AG04450 (cell line): ENCODE results near the gene FAM20B. TPM values are rescaled to one million over a fixed set of nuclear protein-coding genes. Genes with fewer than 3 reads are reported as not detected.

Source experiments
- CTCF ChIA-PET: fragments of 300-600, 350-600 bp; formaldehyde crosslinking; extraction: SDS; loops from one replicate; lab custom pipeline; 2022; ENCODE audit warnings: antibody characterized with exemption, inconsistent platforms; lab: Charles Lee
- POLR2A ChIA-PET: fragments of 350-600 bp; formaldehyde crosslinking; extraction: SDS; loops from one replicate; lab custom pipeline; 2021; ENCODE audit warnings: antibody characterized with exemption, inconsistent platforms; lab: Yijun Ruan, JAX
- DNase-seq: peaks from one replicate; pipeline ENCODE4 v3.0.0-alpha.2; 2011; ENCODE audit warnings: low read depth, low spot score
- H3K27ac ChIP-seq: one replicate; pipeline ENCODE4 v1.5.1; 2012; ENCODE audit warnings: low read depth, low read length, control low read depth
- H3K27me3 ChIP-seq: one replicate; pipeline ENCODE4 v1.6.0; 2012; ENCODE audit warnings: low read length; ENCODE audit not compliant: control insufficient read depth, insufficient read depth
- H3K4me3 ChIP-seq: 2 replicates; pipeline ENCODE4 v1.5.1; 2011; ENCODE audit warnings: mild to moderate bottlenecking, low read depth, low read length, control low read depth
- H3K9me3 ChIP-seq: 2 replicates; pipeline ENCODE4 v1.5.1; 2012; ENCODE audit warnings: low read length; ENCODE audit not compliant: control insufficient read depth, insufficient read depth
- polyA plus RNA-seq: library from polyadenylated mRNA; depleted of rRNA; stranded (reverse); fragments of >200 nt; gene quantifications from 2 replicates; pipeline ENCODE4 v1.2.3, GENCODE V29; 2011
- TF ChIP-seq, protein P1 (sequence below): IDR thresholded peaks from 2 replicates; pipeline ENCODE4 v1.5.1; 2011; ENCODE audit warnings: low read depth, low read length, control low read depth, inconsistent platforms

Gene FAM20B
- polyA plus RNA-seq, 1 experiment = 29.3 TPM

DNA sequence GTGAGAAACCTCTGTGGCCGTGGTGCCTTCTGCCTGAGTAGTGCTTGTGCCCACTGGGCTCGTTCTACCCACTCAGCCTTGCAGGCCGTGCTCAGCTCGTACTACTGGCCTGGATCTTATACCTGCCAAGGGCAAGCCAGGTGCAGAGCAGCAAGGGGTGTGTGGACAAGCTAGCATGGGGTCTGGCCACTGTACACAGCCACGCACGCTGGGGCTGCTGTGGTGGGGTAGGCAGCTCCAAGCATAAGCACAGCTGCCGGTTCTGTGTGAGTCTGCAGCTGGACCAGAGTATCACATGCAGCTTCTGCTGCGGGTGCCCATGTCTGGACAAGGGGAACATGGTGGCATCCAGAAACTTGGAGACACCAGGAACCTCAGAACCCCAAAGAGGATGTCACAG is 16.4 kb downstream of the FAM20B start:
- ChIA-PET CTCF (no interaction called here), POLR2A (interaction anchor here (0.6 kb wide), 1 partner anchor 209 kb away, joined by 4 read pairs; no protein-coding TSS in a partner anchor)
- no peak overlapping the region for H3K4me3 ChIP-seq
- peaks cover 12% of the 10 kb centered on the region; the same call in 1 of the 2 replicates for H3K9me3 ChIP-seq
- H3K27me3 ChIP-seq = no peaks in the 10 kb centered on the region
- TF ChIP-seq, protein P1, sequence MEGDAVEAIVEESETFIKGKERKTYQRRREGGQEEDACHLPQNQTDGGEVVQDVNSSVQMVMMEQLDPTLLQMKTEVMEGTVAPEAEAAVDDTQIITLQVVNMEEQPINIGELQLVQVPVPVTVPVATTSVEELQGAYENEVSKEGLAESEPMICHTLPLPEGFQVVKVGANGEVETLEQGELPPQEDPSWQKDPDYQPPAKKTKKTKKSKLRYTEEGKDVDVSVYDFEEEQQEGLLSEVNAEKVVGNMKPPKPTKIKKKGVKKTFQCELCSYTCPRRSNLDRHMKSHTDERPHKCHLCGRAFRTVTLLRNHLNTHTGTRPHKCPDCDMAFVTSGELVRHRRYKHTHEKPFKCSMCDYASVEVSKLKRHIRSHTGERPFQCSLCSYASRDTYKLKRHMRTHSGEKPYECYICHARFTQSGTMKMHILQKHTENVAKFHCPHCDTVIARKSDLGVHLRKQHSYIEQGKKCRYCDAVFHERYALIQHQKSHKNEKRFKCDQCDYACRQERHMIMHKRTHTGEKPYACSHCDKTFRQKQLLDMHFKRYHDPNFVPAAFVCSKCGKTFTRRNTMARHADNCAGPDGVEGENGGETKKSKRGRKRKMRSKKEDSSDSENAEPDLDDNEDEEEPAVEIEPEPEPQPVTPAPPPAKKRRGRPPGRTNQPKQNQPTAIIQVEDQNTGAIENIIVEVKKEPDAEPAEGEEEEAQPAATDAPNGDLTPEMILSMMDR = no peak
- DNase-seq = no peak
- H3K27ac ChIP-seq = no peak overlapping the region

DNA sequence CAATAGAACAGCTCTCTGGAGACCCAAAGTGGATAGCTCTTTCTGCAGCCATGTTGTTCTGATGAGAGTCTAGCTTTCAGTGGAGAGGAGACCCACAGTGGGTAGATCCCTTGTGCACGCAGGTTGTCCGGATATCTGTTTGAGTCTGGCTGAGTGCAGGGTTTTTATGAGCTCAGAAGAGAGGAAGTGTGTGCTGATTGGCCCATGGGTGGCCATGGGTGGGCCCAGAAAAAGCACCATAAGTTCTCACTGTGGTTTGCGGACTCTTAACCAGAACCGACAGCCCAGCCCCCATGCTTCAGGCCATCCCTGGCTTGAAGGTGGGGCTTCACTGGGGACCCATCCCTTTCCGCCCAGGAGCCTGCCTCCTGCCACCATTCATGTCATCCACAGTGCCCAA is 17.0 kb downstream of the FAM20B start:
- Histone ChIP-seq H3K4me3 (no peak overlapping the region), H3K9me3 (peaks cover 12% of the 10 kb centered on the region; the same call in 1 of the 2 replicates), H3K27ac (no peak overlapping the region), H3K27me3 (no peaks in the 10 kb centered on the region)
- TF ChIP-seq, protein P1 = no peak
- ChIA-PET CTCF (no interaction called here), POLR2A (no interaction called here)
- no peak for DNase-seq

DNA sequence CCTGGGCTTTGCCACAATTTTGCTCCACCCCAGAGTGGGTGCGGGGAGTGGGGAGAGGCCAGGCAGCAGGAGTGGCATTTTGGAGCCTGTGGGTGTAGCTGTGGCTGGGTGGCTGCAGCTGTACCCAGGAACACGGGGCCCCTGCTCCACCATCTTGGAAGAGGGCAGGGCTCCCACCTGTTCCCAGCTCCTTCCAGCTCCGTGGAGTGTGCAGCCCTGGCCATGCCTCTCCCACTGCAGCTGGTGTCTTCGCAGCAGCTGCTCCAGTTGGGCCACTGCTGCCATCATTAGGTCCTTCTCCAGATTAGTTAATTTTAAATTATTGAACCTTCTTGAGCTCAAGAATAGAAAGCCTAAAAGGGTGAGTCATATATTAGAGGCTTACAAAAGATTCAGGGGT is 17.6 kb downstream of the FAM20B start:
- TF ChIP-seq, protein P1 = no peak
- CTCF ChIA-PET = no interaction called here
- no peak for DNase-seq
- POLR2A ChIA-PET = no interaction called here
- H3K4me3 ChIP-seq = no peak overlapping the region
- no peak overlapping the region for H3K27ac ChIP-seq
- H3K9me3 ChIP-seq = peaks cover 12% of the 10 kb centered on the region; the same call in 1 of the 2 replicates
- H3K27me3 ChIP-seq = no peaks in the 10 kb centered on the region

DNA sequence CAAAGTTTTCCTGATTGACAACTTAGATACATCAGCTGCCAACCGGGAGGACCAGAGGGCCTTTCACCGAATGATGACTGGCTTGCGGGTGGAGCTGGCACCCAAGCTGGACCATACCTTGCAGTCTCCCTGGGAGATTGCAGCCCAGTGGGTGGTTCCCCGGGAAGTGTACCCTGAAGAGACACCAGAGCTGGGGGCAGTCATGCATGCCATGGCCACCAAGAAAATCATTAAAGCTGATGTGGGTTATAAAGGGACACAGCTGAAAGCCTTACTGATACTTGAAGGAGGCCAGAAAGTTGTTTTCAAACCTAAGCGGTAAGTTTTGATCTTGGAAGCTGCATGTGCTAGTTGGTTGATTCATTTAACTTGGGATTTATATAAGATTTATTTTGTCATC is 18.2 kb downstream of the FAM20B start:
- H3K27me3 ChIP-seq = no peaks in the 10 kb centered on the region
- peaks cover 12% of the 10 kb centered on the region; the same call in 1 of the 2 replicates for H3K9me3 ChIP-seq
- ChIA-PET CTCF (no interaction called here), POLR2A (no interaction called here)
- TF ChIP-seq, protein P1 = no peak
- no peak overlapping the region for H3K27ac ChIP-seq
- no peak overlapping the region for H3K4me3 ChIP-seq
- no peak for DNase-seq

DNA sequence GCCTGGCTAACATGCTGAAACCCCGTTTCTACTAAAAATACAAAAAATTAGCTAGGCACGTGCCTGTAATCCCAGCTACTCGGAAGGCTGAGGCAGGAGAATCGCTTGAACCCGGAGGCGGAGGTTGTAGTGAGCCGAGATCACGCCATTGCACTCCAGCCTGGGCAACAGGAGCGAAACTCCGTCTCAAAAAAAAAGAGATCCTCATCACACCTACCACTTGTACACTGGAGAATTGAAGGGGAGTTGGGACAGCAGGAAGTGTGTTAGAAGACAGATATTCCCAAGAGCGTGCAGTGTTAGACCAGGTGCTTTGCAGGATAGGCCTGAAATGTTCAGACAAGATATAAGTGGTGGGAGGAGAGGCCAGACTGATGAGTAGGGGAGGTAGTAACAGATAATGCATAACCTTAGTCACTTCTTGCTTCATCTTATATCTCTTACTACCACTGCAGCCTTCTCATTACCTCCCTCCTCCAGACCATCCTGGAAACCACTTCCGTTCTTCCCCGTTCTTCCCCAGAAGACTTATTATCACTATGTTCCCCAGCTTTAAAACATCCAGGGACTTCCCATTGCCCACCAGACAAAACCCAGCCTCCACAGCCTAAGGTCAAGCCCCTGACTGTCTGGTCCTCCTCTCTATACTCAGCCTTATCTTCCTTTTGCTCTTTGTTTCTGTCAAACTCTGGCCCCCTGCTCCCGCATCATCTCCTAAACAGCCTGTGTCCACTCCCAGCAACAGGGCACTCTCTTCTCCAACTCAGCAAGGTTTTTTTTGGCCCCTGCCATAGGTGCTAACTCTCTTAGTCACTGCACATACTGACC is 21.3 kb downstream of the FAM20B start:
- Histone ChIP-seq H3K4me3 (no peak overlapping the region), H3K27ac (no peak overlapping the region), H3K9me3 (peaks cover 3% of the 10 kb centered on the region; the same call in 1 of the 2 replicates), H3K27me3 (no peaks in the 10 kb centered on the region)
- POLR2A ChIA-PET = no interaction called here
- CTCF ChIA-PET = no interaction called here
- TF ChIP-seq, protein P1 = no peak
- no peak for DNase-seq
